ENCODE measurements around the gene PYROXD2. TPM values are rescaled to one million over a fixed set of nuclear protein-coding genes. Genes with fewer than 3 reads are reported as not detected.

PYROXD2 gene
- total and polyA plus RNA-seq, 9 donors, result 4.6 to 14.1 (median 10.0) TPM

- H3K36me3 ChIP-seq, result no peaks in the 10 kb centered on the region
- H3K9me3 ChIP-seq, result no peaks in the 10 kb centered on the region
- no peak overlapping the region for H3K27ac ChIP-seq
- H3K4me3 ChIP-seq, result no peak overlapping the region
- WGBS, 3 donors, result 87 to 92% (median 89%) methylated on average over 16 to 19 of the region's 19 CpGs
- no peaks in the 10 kb centered on the region for H3K27me3 ChIP-seq
- peaks cover 7% of the 10 kb centered on the region for H3K4me1 ChIP-seq (ENCODE audit: insufficient read depth)
- DNase-seq, result no peak
- intact Hi-C loops (cut with DNase I), result no loop called here
- TF ChIP-seq EP300 (IDR thresholded peaks at IDR 0.05) (no peak), POLR2A (IDR thresholded peaks at IDR 0.05) (no peak)
These were observed 2.5 kb upstream of the PYROXD2 start for GRCh38 chr10:98417481-98417959.

GRCh38 chr10:98416606-98417388, 1.8 kb upstream of the PYROXD2 start:
- peak in 1 of 5 donors; percentile 32 for DNase-seq
- no peaks in the 10 kb centered on the region for H3K27me3 ChIP-seq
- WGBS, 3 donors, result 92 to 93% (median 92%) methylated on average over 18 of the region's 18 CpGs
- H3K9me3 ChIP-seq, result no peaks in the 10 kb centered on the region
- H3K27ac ChIP-seq, result no peak overlapping the region
- H3K36me3 ChIP-seq, result no peaks in the 10 kb centered on the region
- H3K4me1 ChIP-seq (ENCODE audit: insufficient read depth), result peaks cover 10% of the 10 kb centered on the region
- intact Hi-C loops (cut with DNase I), result no loop called here
- no peak overlapping the region for H3K4me3 ChIP-seq
- TF ChIP-seq POLR2A (IDR thresholded peaks at IDR 0.05), result no peak
- TF ChIP-seq CTCF (IDR thresholded peaks at IDR 0.05), result no peak
- TF ChIP-seq EP300 (IDR thresholded peaks at IDR 0.05), result no peak

GRCh38 chr10:98415731-98416119, 743 bp upstream of the PYROXD2 start:
- H3K9me3 ChIP-seq, result no peaks in the 10 kb centered on the region
- no peak for DNase-seq
- WGBS, 3 donors, result 46 to 54% (median 48%) methylated on average over 8 of the region's 8 CpGs
- no peak for TF ChIP-seq CTCF (IDR thresholded peaks at IDR 0.05)
- TF ChIP-seq EP300 (IDR thresholded peaks at IDR 0.05), result no peak
- no peak for TF ChIP-seq POLR2A (IDR thresholded peaks at IDR 0.05)
- H3K4me3 ChIP-seq, result no peak overlapping the region
- H3K36me3 ChIP-seq, result no peaks in the 10 kb centered on the region
- H3K4me1 ChIP-seq (ENCODE audit: insufficient read depth), result peaks cover 18% of the 10 kb centered on the region
- H3K27ac ChIP-seq, result peak overlapping the region in 1 of 2 donors; percentile 61
- intact Hi-C loops (cut with DNase I), result no loop called here
- H3K27me3 ChIP-seq, result no peaks in the 10 kb centered on the region

- intact Hi-C loops (cut with DNase I), result no loop called here
These were observed 427 bp downstream of the PYROXD2 start for GRCh38 chr10:98414578-98414931.

More at GRCh38 chr10:98414578-98414931, 427 bp downstream of the PYROXD2 start:
- Histone ChIP-seq H3K36me3 (no peaks in the 10 kb centered on the region), H3K9me3 (no peaks in the 10 kb centered on the region), H3K27ac (peak overlapping the region in 1 of 2 donors; percentile 61), H3K27me3 (no peaks in the 10 kb centered on the region), H3K4me3 (peak overlapping the region; percentile 63), H3K4me1 (ENCODE audit: insufficient read depth) (peaks cover 19% of the 10 kb centered on the region)
- WGBS, 3 donors, result 23 to 27% (median 27%) methylated on average over 3 of the region's 3 CpGs
- DNase-seq, result peak in 1 of 5 donors; percentile 29
- TF ChIP-seq EP300 (IDR thresholded peaks at IDR 0.05) (no peak), POLR2A (IDR thresholded peaks at IDR 0.05) (no peak), CTCF (IDR thresholded peaks at IDR 0.05) (no peak)
